SH-SY5Y (cell line): ENCODE measurements around the gene PNPO.

Experiments used
- GATA2 ChIP-seq: IDR thresholded peaks from 2 replicates; pipeline ENCODE4 v1.6.1; 2011; ENCODE audit warnings: mild to moderate bottlenecking, low read depth, low read length
- GATA3 ChIP-seq: IDR thresholded peaks from 2 replicates; pipeline ENCODE4 v1.6.1; 2011; ENCODE audit warnings: low read depth, mild to moderate bottlenecking, low read length, moderate library complexity

PNPO gene

DNA sequence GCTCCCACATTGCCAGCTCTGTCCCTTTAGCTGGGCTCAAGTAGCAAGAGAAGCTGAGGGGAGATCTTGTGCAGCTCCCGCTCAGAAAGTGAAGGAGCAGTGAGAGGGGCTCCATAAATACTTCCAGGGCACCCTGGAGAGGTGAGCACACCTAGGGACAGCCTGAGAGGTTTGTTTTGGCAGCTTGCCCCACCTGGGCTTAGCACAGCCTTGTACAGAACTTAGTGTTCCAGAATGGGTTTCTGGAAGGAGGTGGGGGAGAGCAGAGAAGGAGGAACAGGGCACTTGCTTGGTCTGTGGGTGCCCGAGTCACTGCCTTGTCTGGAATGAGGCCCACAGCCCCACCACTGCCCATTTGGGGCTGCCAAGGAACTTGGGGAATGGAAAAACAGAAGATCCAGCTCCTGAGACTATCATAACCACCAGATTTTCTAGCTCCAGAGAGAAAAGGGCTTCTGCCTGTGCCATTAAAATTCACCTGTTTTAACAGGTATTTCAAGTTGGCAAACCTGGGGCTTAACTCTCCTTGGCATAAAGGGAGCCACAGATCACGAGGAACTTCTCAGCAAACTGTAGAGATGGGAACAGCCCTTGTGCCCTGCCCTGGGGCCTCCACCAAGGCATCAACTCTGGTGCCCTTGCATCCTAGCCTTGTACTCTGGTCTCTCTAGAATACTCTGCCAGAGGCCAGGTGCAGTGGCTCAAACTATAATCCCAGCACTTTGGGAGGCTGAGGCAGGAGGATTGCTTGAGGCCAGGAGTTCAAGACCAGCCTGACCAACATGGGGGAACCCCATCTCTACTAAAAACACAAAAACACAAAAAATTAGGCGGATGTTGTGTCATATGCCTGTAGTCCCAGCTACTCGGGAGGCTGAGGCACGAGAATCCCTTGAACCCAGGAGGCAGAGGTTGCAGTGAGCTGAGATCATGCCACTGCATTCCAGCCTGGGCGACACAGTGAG, 14.4 kb downstream of the PNPO start:
- TF ChIP-seq GATA3 (no peak), GATA2 (no peak)

DNA sequence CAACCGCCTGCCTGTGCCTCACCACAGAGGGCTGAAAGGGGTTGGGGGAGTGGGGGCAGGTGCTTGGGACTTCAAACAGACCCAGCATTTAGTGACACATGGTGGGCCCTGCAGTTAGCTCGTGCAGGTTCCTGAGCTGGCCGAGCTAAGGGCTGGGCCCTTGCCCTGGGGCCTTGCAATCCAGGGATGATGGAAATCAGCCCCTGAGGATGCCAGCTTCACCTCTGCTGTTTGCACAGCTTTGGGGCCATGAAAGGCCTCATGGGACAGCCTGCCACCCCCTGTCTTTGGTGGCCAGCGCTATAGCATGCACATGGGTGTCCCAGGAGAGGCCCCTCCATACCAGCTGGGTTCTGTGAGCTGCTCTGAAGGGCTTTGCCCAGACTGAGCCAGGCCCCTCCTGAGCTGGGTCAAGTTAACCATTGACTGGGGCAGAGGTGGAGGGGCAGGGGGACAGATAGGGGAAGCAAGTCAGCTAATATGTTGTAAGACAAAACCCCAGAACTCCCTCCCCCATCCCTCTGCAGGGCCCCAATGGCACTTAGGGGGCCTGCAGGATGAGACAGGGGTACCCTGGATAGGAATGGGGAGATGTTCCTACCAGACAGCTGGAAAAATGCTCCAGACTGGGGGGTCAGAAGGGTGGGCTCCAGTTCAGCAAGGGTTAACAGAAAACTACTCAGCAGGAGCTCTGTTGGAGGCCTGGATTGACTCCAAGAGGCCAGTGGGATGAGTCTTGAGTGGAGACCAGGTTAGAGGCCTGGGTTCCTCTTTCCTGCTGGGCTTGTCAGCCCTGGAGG, 15.6 kb downstream of the PNPO start:
- TF ChIP-seq GATA3 (no peak), GATA2 (no peak)

DNA sequence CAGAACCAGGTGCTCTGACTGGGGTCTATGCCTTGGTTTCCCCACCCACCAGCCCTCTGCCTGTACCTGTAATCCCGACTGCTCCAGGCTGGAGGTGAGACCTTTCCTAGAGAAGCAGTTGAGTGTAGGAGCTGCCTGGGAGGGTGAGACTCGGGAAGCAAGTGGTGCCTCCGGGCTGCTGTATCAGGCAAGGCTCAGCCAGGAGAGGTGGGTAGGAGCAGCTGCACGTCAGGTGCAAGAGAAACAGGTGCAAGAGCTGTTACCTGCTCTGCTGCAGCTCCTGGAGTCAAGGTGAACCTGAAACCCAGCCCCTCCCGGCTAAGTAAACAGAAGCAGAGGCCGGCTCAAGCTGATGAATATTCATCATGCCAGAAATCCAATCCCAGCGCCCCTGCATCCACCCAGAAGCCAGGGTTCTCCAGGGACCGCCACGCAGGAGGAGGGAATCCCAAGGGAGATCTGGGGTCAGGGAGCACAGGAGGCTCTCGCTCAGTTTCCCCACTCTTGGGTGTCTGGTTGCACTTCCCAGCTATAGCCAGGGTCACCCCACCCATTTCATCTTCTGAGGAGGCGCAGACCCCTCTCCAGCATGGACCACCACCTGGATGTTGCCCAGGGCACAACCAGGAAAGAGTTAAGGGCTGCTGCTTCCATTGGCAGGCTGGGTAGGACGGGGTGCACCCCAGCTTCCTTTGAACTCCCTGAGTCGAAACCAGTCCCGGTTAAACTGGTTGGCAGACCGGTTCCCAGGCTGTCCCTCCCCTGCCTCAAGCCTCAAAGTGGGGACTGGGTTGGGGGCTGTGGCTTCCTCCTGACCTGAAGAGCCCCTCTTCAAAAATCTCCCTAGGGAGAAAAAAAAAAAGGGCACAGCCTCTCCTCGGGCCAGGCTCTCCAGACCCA, 16.5 kb downstream of the PNPO start, which contains the start of gene PRR15L:
Gene PRR15L (minus strand): TSS at position 293 of the 900 bp plus-strand sequence. CDS start 4,649 bp downstream, outside the sequence.
- no peak for TF ChIP-seq GATA3
- no peak for TF ChIP-seq GATA2

DNA sequence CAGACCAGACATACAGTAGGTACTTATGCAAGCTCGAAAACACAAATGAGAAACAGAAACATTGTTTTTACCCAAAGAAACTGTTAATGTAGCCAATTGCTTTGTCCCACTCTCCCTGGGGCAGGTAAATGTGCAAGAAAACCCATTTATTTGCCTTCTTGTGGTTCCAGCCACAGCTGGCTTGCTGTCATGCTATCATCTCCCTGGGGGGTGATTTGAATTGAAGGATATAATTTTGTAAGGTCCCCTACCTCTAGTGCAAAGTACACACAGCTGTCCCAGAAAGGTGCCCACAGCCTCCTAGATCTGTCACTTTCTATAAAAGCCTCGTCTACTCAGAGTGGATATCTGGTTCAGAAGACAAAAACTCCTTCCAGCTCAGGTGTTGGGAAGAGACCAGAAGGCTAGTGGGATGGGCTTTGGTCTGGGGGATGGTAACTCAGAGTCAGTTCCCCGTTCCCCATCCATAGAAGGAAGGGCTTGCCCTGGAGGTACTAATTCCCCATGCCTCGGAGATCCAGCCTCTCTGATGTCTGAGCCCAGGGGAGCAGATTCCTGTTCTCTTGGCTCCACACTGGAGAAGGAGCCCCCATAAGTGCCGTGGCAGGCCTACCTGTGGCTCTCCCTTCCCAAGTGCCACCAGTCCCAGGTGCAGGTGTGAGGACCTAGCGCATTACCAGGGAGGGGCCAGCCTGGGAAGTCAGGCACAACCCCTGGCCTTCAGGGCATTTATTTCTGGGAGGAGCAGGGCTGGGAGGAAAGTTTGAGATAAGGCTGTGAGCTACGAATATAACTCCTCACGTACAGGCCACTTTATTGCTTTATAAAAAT, 18.7 kb downstream of the PNPO start:
- no peak for TF ChIP-seq GATA3
- no peak for TF ChIP-seq GATA2

DNA sequence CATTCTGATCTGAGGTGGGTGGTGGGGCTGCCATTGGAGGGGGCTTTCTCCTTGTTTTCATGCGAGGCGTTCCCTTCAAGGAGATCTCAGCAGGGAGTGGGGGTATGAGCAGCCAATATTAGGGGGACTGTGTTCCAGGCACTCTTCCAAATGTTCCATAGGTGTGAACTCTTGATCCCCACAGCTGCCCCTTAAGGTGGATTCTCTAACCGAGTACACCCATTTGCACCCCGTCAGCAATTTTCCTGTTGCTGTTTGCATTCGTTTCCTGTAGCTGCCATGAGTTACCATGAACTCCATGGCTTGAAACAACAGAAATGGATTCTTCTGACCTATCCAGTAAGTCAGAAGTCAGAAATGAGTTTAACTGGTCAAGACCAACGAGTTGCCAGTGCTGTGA, 20.0 kb downstream of the PNPO start:
- TF ChIP-seq GATA2: no peak
- TF ChIP-seq GATA3: no peak

DNA sequence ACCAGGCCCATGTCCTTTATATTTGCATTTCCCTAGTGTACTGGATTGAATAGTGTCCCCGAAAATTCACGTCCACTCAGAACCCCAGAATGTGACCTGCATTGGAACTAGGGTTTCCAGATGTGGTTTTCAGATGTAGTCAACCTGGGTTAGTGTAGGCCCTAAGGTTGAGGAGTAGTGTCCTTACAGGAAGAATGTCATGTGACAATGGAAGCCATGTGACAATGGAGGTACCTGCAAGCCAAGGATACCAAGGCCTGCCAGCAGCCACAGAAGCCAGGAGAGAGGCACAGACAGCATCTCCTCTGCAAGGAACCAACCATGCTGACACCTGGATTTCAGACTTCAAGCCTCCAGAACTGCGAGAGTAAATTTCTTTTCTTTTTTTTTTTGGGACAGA, 21.5 kb downstream of the PNPO start:
- TF ChIP-seq GATA2 (no peak), GATA3 (no peak)

DNA sequence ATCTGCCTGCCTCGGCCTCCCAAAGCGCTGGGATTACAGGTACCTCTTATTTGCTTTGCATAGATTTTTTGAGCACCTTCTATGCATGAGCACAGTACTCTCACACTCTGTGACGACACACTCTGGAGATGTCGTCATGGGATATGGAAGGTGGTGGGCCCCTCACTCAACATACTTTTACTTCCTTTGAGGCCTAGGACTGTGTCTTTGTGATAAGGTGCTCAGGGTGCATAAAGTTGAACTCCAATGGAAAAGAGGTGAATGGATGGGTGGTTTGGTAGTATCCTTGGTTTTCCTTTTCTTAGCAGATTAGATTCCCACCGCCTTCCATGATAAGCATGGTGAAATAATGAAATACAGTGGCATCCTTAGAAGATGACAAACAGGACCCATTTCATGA, 23.5 kb downstream of the PNPO start:
- TF ChIP-seq GATA3 (no peak), GATA2 (no peak)

DNA sequence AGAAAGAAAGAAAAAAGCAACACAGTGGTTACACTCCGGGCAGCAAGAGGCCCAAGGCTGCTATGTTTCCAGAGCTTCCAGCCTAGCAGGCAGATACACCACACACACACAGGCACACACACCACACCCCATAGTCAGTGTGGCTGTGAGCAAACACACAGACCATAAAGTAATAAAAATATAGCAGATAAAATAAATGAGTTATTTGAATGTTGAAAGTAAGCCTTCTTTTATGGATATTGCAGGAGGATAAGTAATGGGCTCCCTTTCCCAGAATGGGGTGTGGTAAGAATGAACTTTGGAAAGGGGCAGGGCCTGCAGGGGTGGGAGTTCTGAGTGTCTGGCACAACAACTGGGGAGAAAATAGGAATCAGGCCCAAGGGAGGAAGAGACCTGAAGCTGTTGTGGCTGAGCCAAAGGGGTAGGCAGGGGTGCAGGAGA, 24.7 kb downstream of the PNPO start:
- TF ChIP-seq GATA3 (no peak), GATA2 (no peak)

DNA sequence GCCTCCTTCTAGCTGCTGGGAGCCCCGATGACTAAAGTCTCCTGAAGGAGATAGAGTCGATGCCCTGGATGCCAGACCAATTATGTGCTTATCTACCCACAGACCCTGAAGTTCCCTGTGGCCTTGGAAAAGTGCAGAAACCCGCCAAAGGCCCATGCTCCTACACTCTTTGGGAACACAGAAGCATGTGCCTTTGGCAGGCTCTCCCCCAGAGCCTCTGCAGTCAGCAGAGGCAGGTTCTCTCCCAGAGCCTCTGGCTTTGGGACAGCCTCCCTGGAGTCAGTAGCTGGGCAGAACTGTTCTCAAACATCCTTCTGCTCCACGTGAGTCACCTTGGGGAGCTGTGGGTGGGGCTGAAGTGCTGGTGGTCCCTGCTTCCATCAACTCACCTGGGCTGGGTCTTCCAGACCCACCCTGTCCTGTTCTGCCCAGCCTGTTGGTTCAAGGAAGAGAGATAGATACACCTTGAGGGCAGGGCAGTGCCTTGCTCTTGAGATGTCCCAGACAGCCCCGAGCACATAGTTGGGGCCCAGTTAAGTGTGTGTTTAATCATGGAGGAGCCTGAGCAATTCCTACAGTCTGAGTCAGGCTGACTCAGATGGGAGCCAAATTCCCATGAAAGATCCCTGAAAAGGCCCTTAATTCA, 26.4 kb downstream of the PNPO start:
- TF ChIP-seq GATA2: no peak
- TF ChIP-seq GATA3: no peak

DNA sequence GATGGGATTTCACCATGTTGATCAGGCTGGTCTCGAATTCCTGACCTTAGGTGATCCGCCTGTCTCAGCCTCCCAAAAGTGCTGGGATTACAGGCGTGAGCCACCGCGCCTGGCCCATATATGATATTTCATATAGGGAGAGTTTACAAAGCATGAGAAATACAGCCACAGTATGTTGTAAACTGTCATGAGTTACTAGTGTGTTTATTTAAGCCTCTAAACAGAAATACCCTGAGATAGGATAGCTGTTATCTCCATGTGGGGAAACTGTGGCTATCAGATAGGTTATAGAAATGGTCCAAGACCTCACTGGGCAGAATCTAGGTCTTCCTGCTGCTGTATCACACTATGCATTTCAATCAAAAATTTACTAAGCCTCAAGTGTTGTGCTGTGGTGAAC, 27.5 kb downstream of the PNPO start:
- TF ChIP-seq GATA2: no peak
- TF ChIP-seq GATA3: no peak

DNA sequence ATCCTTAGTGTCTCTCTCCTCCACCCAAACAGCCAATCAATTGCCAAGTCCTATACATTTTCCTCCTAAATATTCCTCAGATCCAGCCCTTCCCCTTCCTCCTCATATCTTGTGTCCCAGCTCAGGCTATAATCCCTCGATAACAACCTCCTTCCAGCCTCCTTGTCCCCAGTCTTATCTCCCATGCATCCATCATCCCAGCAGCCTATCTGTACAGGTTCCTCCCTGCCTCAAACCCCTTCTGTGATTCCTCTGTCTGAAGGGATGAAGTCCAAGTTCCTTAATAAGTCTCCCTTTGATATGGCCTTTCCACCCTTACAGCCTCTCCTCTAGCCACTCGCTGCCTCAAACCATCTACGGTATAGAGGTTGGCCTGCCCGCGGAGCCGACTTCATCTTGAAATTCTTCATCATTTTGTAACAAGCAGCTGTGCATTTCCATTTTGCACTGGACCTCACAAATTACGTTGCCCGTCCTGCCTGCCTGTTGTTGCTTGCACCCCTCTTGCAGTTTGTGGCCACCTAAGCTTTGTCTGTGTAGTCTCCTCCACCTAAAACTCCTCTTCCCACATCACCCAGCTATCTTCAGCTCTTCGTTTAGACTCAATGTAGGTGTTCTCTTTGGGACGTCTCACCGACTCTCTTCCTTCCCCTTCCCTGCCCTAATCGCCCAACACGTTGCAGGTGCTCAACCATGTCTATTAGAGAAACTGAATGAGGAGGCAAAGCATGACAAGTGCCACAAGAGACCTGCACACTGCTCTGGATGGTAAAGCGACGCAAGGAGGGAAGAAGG, 28.8 kb downstream of the PNPO start:
- TF ChIP-seq GATA3 (no peak), GATA2 (no peak)
